Astrocyte of the hippocampus (primary cell): ENCODE measurements around the gene RPL10.

Source experiments
- DNase-seq: peaks from one replicate; pipeline ENCODE4 v3.0.0; 2011; ENCODE audit warnings: low read depth, low spot score

Gene RPL10

DNA sequence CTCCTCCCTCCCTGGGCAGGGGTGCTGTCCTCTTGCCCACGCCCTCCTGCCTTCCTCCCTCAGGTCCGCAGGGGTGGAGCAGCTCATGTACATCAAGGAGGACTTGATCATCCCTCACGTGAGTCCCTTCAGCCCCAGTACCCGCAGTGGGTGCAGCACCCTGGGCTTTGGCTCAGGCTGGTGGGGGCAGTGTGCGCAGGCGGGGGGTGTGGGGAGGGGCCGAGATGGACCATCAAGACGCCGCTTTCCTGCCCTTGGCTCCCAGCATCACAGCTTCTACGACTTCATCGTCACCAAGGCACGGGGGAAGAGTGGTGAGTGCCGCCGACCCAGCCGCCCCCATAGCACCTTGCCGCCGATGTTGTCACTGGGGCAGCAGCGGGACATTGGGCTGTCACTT lies 51.4 kb downstream of the RPL10 start:
- DNase-seq: no peak

DNA sequence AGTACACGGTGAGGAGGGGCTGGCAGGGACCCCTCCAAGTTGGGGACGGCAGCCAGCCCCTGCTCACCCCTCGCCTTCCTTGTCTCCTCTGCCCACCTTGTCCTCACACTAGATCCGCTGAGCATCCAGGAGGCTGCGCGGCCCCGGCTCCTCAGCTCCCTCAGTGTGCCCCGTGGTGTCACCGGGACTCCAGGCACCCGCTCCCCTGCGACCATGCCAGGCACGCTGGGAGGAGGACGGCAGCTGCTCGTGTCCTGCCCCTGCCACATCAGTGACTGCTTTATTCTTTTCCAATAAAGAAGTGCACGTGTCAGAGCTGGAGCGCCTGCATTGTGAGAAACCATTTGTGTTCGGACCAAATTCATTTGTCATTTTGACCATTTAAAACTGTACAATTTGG lies 52.1 kb downstream of the RPL10 start:
- DNase-seq: no peak
